AG09319 (cell line): Measurements from ENCODE around the gene AMACR.
"Not testable (repeated sequence)": the region's sequence is repeated elsewhere in the genome, so short reads cannot be mapped to it uniquely, and the experiment has no call there.

Experiments used
- DNase-seq: peaks from one replicate; pipeline ENCODE4 v3.0.0-alpha.2; 2010; ENCODE audit warnings: low read depth; ENCODE audit errors: extremely low read depth
- CTCF ChIP-seq: IDR thresholded peaks from 2 replicates; pipeline ENCODE4 v1.5.1; 2011; ENCODE audit warnings: low read depth, mild to moderate bottlenecking, inconsistent platforms, low read length, moderate library complexity

Gene AMACR

GRCh38 chr5:34014626-34015025 is 6.8 kb upstream of the AMACR start:
- TF ChIP-seq CTCF = no peak
- DNase-seq = no peak

- no peak for DNase-seq
- no peak for TF ChIP-seq CTCF
Measured at GRCh38 chr5:34013547-34013946, 5.7 kb upstream of the AMACR start.

- no peak for TF ChIP-seq CTCF
- no peak for DNase-seq
Measured at GRCh38 chr5:34012791-34013190, 4.9 kb upstream of the AMACR start.

GRCh38 chr5:34011536-34011935 is 3.7 kb upstream of the AMACR start:
- TF ChIP-seq CTCF = no peak
- DNase-seq = no peak

- DNase-seq = not testable (repeated sequence)
Measured at GRCh38 chr5:34010146-34010545, 2.3 kb upstream of the AMACR start.

GRCh38 chr5:34009610-34010009 is 1.8 kb upstream of the AMACR start:
- DNase-seq = no peak
- TF ChIP-seq CTCF = no peak

GRCh38 chr5:34008802-34009201 is 952 bp upstream of the AMACR start:
- no peak for DNase-seq
- no peak for TF ChIP-seq CTCF

- TF ChIP-seq CTCF = no peak
- DNase-seq = no peak
Measured at GRCh38 chr5:34007201-34007620, 639 bp downstream of the AMACR start.
